Fibroblast of the aortic adventitia (primary cell): ENCODE data around the gene SMIM13. TPM values are rescaled to one million over a fixed set of nuclear protein-coding genes. Genes with fewer than 3 reads are reported as not detected.

Experiments used
- DNase-seq: peaks from one replicate; pipeline ENCODE4 v3.0.0-alpha.2; 2010; ENCODE audit warnings: low read depth
- H3K4me3 ChIP-seq: 2 replicates; pipeline ENCODE4 v1.5.1; 2011; ENCODE audit warnings: low read depth, mild to moderate bottlenecking, control low read depth, low read length, moderate library complexity
- total RNA-seq: library from RNA; depleted of rRNA; stranded (reverse); fragments of >200 nt; gene quantifications from 2 replicates; pipeline ENCODE4 v1.2.3, GENCODE V29; 2012; ENCODE audit warnings: low replicate concordance
- TF ChIP-seq, protein P1 (sequence below): IDR thresholded peaks from 2 replicates; pipeline ENCODE4 v1.5.1; 2011; ENCODE audit warnings: mild to moderate bottlenecking, low read length, control low read depth, inconsistent platforms; ENCODE audit not compliant: insufficient read depth

Gene SMIM13
- 2.3 and 8.1 TPM in 2 replicates for total RNA-seq

DNA sequence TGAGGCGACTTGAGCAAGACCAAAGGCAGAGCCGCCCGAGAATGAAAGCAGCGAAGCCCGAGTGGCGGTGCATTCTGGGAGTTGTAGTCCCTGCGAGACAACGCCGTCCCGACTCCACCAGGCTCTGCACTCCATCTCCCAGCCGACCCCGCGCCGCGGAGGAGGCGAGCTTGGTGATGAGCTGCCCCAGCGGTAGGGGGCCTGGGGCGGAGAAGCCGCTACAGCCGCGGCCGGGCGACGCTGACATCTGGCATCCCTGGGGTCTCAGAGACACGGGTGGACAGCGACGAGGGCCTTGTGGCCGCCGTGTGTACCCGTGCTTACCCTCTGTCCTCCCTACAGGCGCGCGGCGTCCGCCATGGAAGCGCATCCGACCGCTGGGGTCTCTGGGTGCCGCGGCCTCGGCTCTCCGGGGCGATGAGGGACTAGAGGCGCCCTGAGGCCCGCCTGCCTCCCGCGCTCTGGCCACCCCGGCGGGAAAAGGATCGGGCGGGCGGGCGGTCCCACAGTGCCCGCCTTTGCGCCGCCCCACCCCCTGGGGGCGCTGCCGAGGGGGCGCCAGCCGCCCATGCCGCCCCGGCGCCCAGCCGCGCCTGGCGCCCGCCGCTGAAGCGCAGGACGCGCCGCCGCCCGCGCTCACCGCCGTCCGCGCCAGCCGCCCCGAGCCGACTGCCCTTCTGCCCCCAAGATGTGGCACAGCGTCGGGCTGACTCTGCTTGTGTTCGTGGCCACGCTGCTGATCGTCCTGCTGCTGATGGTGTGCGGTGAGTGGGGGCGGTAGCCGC lies at the start of gene SMIM13:
Gene SMIM13, plus strand, starts transcription at position 209 of the 785 bp plus-strand sequence. Its CDS starts 480 bp downstream, at position 689.
- TF ChIP-seq, protein P1, sequence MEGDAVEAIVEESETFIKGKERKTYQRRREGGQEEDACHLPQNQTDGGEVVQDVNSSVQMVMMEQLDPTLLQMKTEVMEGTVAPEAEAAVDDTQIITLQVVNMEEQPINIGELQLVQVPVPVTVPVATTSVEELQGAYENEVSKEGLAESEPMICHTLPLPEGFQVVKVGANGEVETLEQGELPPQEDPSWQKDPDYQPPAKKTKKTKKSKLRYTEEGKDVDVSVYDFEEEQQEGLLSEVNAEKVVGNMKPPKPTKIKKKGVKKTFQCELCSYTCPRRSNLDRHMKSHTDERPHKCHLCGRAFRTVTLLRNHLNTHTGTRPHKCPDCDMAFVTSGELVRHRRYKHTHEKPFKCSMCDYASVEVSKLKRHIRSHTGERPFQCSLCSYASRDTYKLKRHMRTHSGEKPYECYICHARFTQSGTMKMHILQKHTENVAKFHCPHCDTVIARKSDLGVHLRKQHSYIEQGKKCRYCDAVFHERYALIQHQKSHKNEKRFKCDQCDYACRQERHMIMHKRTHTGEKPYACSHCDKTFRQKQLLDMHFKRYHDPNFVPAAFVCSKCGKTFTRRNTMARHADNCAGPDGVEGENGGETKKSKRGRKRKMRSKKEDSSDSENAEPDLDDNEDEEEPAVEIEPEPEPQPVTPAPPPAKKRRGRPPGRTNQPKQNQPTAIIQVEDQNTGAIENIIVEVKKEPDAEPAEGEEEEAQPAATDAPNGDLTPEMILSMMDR: peak; percentile 52
- peak; percentile 97 for DNase-seq

DNA sequence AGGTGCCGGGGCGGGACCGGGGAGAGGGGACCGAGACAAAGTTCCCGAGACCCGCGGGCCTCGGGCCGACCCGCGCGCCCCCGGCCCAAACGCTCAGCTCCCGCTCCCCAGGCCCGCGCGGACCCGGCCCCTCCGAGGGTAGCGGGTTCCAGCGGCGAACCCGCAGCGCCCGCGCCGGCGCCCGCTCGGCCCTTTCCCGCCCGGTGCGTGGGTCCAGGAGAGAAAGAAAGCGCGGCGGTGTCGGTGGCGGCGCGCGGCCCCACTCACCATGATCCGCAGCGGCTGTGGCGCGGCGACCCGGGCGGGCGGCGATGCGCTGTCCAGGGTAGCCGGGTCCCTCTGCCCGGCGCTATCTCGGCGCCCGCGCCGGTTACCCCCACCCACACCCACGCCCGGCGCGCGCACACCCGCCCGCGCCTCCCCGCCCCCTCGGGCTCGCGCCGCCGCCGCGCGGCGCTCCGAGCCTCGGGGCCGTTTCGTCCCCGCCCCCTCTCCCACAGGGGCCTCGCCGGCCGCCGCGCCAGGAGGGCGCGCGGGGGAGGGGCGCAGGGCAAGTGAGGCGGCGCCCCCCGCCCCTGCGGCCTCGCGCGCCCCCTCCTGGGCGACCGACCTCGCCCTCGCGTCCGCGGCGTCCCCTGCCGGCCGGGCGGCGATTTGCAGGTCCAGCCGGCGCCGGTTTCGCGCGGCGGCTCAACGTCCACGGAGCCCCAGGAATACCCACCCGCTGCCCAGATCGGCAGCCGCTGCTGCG lies 49.5 kb upstream of the SMIM13 start, which contains the start of gene ELOVL2:
Gene ELOVL2, minus strand, starts transcription at position 345 of the 751 bp plus-strand sequence. Its CDS starts 75 bp downstream, at position 270.
- TF ChIP-seq, protein P1: peak; percentile 28
- DNase-seq: peak; percentile 12
- H3K4me3 ChIP-seq: peak within 1 kb of the TSS; percentile 46

More for the DNA sequence above, at the start of gene SMIM13:
- peak within 1 kb of the TSS; percentile 98 for H3K4me3 ChIP-seq

GRCh38 chr6:11044712-11045167 lies 48.9 kb upstream of the SMIM13 start:
- TF ChIP-seq, protein P1: no peak
- peak overlapping the region; percentile 46 for H3K4me3 ChIP-seq
- DNase-seq: no peak

GRCh38 chr6:11050731-11051130 lies 42.9 kb upstream of the SMIM13 start:
- DNase-seq: no peak
- no peak overlapping the region for H3K4me3 ChIP-seq
- TF ChIP-seq, protein P1: no peak

DNA sequence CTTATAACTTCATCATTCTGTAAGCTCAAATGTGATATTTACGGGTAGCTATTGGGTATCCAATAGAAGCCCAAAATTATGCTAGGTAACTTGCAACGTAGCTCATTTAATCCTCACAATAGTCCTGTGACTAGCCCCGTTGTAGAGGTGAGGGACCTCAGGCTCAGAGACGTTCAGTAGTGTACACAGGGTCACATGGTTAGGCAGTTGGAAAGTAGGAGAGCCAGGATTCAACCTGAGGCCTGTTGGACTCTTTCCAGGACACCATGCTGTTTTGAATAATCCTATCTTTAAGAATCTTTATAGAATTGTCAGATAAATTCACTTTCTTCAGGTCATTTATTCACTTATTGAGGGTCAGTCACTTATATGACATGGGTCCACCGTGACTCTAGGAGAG lies 40.3 kb upstream of the SMIM13 start:
- H3K4me3 ChIP-seq: no peak overlapping the region
- TF ChIP-seq, protein P1: no peak
- no peak for DNase-seq

DNA sequence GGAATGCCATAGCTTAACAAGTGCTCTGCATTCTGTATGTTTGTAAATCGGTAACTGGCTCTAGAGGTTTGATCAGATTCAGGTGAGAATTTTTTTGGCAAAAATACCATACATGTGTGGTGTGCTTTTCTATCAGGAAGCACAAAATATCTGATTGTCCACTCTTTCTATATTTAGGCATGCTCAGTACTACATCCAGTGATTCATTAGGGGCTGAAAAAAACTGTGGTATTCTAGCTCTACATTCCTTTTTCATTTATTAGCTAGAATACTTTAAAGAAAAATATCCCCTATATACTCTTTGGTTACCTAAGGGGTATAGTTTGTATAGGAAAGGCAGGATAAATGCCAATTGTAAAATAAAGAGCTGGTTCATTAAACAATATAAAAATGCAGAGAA lies 38.9 kb upstream of the SMIM13 start:
- no peak overlapping the region for H3K4me3 ChIP-seq
- DNase-seq: no peak
- TF ChIP-seq, protein P1: no peak
